BJ (cell line): ENCODE results near the gene KRTAP5-5. TPM values are rescaled to one million over a fixed set of nuclear protein-coding genes. Genes with fewer than 3 reads are reported as not detected.

Experiments
- CTCF ChIA-PET: fragments of 350-600 bp; formaldehyde crosslinking; extraction: SDS; loops from one replicate; lab custom pipeline; 2021; ENCODE audit warnings: antibody characterized with exemption, inconsistent platforms; lab: Yijun Ruan, JAX
- POLR2A ChIA-PET: fragments of 300-600 bp; sonication (Branson Sonifier 250); formaldehyde crosslinking; extraction: SDS; loops from one replicate; lab custom pipeline; 2021; ENCODE audit warnings: antibody characterized with exemption; lab: Charles Lee
- DNase-seq: peaks from one replicate; pipeline ENCODE4 v3.0.0-alpha.2; 2011; ENCODE audit warnings: low read depth
- H3K27me3 ChIP-seq: 2 replicates; pipeline ENCODE4 v1.6.0; 2011; ENCODE audit warnings: low read length; ENCODE audit not compliant: control insufficient read depth, insufficient read depth
- H3K36me3 ChIP-seq: 2 replicates; pipeline ENCODE4 v1.5.1; 2011; ENCODE audit warnings: low read length; ENCODE audit not compliant: control insufficient read depth, insufficient read depth
- H3K4me3 ChIP-seq: 2 replicates; pipeline ENCODE4 v1.5.1; 2011; ENCODE audit warnings: low read depth, mild to moderate bottlenecking, control low read depth, low read length
- polyA plus RNA-seq: library from polyadenylated mRNA; depleted of rRNA; stranded (reverse); fragments of >200 nt; gene quantifications from 2 replicates; pipeline ENCODE4 v1.2.3, GENCODE V29; 2011
- TF ChIP-seq, protein P1 (sequence below): IDR thresholded peaks from 2 replicates; pipeline ENCODE4 v1.5.1; 2011; ENCODE audit warnings: low read depth, mild to moderate bottlenecking, control low read depth, inconsistent platforms, low read length, moderate library complexity; ENCODE audit not compliant: insufficient read depth

KRTAP5-5 gene
- polyA plus RNA-seq, 1 experiment: not detected

DNA sequence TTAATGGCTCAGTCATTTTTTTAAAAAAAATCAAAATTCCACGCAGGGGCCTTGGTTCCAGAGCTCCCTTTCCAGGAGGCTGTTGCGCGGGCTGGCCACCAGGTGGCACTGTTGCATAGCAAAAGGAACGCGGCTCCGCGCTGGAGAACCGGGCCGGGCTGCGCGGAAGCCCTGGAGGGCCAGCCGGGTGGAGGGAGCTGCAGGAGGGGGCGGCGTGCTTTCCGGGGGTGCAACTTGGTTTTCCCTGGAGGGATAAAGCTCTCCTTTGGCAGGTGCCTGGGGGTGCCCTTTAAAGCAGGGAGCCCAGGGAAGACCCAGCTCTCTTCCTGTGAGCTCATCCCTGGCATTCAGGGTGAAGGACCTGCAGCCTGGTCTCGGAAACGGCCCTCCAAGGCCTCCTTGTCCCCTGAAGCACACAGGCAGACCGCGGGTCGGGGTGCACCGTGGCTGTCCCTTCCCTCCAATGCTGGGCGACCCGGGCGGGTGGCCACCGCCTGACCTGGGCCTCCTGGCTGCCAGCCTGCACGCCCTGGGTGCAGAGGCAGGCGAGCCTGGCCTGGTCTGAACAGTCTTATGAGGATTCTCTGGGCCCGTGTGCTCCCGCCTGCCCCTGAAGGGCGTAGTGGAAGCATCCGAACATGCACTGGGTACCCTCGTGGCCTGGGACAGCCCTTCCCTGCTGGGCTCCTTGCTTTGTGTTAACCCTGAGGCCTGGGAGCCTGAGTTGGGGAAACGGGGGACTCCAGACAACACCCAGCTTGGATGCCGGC, 23.4 kb downstream of the KRTAP5-5 start:
- no peak overlapping the region for H3K4me3 ChIP-seq
- no peak for DNase-seq
- TF ChIP-seq, protein P1, sequence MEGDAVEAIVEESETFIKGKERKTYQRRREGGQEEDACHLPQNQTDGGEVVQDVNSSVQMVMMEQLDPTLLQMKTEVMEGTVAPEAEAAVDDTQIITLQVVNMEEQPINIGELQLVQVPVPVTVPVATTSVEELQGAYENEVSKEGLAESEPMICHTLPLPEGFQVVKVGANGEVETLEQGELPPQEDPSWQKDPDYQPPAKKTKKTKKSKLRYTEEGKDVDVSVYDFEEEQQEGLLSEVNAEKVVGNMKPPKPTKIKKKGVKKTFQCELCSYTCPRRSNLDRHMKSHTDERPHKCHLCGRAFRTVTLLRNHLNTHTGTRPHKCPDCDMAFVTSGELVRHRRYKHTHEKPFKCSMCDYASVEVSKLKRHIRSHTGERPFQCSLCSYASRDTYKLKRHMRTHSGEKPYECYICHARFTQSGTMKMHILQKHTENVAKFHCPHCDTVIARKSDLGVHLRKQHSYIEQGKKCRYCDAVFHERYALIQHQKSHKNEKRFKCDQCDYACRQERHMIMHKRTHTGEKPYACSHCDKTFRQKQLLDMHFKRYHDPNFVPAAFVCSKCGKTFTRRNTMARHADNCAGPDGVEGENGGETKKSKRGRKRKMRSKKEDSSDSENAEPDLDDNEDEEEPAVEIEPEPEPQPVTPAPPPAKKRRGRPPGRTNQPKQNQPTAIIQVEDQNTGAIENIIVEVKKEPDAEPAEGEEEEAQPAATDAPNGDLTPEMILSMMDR: peak; percentile 96
- H3K36me3 ChIP-seq: no peaks in the 10 kb centered on the region
- peaks cover 6% of the 10 kb centered on the region for H3K27me3 ChIP-seq
- ChIA-PET CTCF (interaction anchor here (0.6 to 6.2 kb wide), 51 partner anchors 8 to 855 kb away, joined by 3 to 70 read pairs (median 5); partner anchors contain the start of genes KRTAP5-5 and SYT8), POLR2A (no interaction called here)

DNA sequence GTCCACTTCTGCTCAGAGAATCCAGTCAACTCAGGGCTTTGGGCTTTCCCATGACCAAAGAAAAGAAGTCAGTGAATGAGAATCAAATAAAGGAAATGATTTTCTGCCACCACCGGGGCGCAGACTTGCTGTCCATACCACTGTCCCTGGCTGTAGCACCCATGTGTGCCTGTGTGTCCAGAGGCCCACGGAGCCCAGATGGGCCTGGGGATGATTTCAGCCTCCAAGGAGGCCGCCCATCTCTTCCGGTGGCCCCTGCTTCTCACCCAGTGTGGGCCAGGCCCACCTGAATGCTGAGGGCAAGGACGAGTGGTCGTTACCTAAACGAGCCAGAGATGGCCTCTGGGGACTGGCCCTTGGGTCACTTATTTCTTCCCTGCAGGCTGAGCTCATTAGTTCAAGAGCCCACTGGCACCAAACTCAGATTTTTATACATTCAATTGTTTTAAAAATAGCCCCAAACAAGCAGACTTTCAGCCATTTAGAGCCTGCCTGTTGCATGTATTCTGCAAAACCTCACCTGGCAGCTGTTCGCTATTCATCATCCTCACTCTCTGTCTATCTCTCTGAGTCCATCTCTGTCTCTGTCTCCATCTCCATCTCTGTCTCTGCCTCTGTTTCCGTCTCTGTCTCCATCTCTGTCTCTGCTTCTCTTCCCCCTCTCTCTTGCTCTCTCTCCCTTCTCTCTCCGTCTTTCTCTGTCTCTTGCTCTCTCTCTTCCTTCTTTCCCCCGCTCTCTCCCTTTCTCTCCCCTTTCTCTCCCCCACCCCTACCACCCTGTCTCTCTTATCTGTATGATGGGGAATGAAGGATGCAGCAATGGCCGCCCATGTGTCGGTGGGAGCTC, 24.2 kb downstream of the KRTAP5-5 start:
- H3K27me3 ChIP-seq: peaks cover 6% of the 10 kb centered on the region
- CTCF ChIA-PET: interaction anchor here (0.5 to 6.2 kb wide), 23 partner anchors 8 to 733 kb away, joined by 3 to 70 read pairs (median 6); partner anchors contain the start of gene SYT8
- no peaks in the 10 kb centered on the region for H3K36me3 ChIP-seq
- TF ChIP-seq, protein P1: no peak
- no peak overlapping the region for H3K4me3 ChIP-seq
- no peak for DNase-seq
- POLR2A ChIA-PET: no interaction called here

DNA sequence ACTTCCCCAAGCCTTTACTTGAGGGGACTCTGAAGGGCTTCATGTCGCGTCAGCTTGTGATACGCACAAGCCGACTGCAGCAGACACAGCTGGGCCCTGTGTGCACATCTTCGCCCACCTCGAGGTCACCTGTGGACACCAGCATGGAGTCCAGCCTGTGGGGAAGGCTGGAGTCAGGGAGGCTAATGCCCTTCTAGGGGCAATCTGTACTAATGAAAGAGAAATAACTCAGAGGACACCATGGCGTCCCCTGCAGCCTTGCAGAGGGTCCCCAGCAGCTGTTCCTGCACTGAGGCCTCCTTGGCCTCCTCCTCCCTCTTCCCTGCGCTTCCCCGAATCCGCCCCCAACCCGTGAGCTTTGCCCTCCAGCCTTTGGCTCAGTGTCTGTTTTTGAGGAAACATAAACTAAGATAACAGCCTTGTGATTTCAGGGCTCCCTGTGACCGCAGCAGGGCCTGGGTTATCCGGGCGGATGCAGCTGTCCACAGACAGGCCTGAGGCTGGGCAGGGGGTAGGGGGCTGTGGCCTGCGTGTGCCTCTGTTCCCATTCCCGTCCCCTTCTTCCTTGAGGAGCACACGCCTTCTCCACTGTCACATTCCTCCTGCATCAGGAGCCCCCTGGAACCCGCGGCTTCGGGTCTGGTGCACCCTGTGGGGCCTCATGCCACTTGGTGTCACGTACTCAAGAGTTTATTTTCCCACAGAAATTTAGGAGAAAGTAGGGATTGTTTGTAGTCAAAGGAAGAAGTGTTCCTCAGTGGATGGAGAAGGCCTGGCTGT, 25.0 kb downstream of the KRTAP5-5 start:
- H3K4me3 ChIP-seq: no peak overlapping the region
- ChIA-PET CTCF (interaction anchor here (0.5 to 6.2 kb wide), 7 partner anchors 15 to 496 kb away, joined by 3 to 70 read pairs (median 41); partner anchors contain the start of gene SYT8), POLR2A (no interaction called here)
- DNase-seq: no peak
- H3K27me3 ChIP-seq: peaks cover 6% of the 10 kb centered on the region
- no peaks in the 10 kb centered on the region for H3K36me3 ChIP-seq
- TF ChIP-seq, protein P1: no peak

DNA sequence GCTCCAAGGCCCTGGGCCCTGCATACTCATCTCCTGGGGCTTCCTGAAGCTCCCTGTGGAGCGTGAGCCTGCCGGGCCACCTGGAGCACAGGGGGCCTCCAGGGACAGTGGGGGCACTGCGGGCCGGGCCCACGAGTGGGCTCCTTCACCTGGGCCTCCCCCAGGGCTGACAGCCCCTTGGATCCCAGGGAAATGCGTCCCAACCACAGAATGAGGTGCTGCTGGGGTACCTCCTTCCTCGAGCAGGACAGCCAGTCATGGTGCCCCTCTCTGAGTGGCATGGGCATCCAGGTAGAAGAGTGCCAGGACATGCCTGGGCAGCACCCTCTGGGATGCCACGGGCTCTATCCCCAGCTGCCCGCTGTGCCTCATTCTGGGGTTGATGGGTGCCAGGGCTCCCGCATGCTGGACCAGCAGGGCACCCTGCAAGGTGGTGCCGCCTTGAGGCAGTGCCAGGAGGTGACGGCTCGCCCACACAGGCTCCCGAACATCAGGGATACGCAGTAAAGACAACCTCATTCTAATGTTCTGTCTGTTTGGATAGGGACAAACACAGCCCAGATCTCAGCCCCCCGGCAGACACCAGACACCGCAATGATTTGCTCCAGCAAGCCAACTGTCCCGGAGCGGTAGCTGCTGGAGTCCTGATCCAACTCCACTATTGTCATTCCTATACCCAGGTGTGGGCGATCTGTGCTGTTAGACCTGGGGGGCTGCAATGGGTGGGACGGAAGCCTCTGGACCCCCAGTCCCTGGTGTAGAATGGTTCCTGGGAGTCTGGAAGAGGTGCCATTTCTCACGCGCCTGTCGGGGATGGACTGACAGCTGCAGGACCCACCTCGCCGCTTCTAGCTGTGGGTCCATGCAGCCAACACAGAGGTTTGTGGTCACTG, 25.8 kb downstream of the KRTAP5-5 start:
- Histone ChIP-seq H3K27me3 (peaks cover 14% of the 10 kb centered on the region), H3K36me3 (no peaks in the 10 kb centered on the region), H3K4me3 (no peak overlapping the region)
- ChIA-PET POLR2A (no interaction called here), CTCF (interaction anchor here (0.7 to 6.2 kb wide), 7 partner anchors 9 to 496 kb away, joined by 3 to 70 read pairs (median 41); partner anchors contain the start of gene SYT8)
- DNase-seq: no peak
- TF ChIP-seq, protein P1: no peak
